Fibroblast of peridontal ligament (primary cell): ENCODE results near the gene RABL2B.
A peak's percentile ranks its signal among the peaks of the same experiment; 100 is the strongest.

Experiments used
- DNase-seq: peaks from one replicate; pipeline ENCODE4 v3.0.0-alpha.2; 2010; ENCODE audit errors: extremely low read depth

RABL2B gene

DNA sequence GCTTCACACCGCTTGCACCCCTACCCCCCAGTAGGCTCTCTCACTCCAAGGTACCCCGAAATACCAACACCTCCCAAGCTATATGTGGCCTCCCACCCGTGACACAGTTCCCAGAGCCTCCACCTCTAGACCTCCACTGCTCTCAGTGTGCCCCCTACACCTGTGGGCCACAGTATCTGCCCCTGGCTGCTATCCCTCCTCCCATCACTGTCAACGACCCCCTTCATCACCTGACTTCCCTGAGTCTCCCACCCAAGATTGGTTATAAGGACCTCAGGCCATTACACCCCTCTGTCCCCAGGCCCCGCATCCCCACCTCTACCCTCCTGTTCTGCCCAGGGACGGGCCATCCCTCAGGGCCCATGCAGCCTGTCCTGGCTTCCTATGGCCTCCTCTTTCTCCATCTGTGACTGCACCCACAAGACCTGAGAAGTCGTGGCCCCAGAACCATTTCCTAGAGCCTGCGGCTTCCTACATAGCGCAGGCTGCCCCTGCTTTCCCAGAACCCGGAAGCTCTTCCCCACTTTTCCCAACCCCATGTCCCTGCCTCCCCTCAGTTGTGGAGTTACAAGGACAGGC lies 44.7 kb downstream of the RABL2B start:
- DNase-seq, result no peak

DNA sequence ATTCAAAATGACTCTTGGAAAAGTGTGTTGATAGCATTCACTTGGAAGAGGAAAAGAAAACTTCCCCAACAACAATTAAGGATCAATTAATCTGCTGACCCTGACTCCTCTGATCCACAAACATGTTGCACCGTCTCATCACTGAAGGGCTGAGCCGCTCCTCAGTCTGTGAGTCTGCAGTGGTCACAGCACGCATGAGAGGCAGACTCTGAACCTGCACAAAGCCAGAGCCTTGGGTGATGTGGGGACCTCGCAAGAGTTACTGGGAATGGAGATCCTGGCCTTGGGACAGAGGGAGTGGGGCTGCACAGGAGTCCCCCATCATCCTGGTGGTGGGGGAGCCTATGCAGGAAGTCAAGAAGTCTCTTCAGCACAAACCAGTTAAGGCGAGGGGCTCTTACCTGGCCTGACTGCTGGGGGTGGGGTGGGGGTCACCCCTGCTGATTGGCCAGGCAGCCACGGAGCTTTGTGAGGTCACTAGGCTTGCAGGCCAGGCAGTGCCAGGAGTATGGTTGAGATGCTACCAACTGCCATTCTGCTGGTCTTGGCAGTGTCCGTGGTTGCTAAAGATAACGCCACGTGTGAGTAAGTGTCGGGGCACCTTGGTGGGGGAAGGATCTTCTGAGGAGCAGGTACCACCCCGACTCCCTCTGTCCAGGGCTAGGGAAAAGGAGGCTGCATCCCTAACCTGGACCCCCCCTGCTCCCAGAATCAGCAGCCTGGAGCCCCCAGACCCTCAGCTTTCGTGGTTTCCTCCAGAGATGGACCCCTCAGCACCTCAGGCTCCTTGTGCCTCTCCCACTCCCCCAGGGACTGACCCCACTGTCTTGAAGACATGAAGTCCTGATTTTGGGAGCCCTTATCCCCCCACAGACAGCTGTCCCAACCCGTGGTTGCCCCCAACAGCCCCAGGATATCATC lies 45.4 kb downstream of the RABL2B start, which contains the start of gene ACR:
Gene ACR, plus strand, starts transcription at position 477 of the 921 bp plus-strand sequence. Its CDS starts 32 bp downstream, at position 509.
- no peak for DNase-seq

DNA sequence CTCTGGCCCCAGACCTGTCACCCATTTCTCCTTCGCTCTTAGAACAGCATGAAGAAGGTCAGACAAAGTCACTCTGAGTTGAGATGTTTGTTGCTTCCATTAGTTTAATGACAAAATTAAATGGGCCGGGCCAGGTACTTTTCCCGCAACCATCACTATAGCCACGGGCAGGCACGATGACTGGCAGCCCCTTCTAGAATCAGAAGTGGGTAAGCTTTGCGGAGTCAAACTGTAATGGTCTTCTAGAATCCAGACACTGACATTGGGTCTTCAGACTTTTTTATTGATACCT lies 47.8 kb downstream of the RABL2B start:
- DNase-seq, result no peak

DNA sequence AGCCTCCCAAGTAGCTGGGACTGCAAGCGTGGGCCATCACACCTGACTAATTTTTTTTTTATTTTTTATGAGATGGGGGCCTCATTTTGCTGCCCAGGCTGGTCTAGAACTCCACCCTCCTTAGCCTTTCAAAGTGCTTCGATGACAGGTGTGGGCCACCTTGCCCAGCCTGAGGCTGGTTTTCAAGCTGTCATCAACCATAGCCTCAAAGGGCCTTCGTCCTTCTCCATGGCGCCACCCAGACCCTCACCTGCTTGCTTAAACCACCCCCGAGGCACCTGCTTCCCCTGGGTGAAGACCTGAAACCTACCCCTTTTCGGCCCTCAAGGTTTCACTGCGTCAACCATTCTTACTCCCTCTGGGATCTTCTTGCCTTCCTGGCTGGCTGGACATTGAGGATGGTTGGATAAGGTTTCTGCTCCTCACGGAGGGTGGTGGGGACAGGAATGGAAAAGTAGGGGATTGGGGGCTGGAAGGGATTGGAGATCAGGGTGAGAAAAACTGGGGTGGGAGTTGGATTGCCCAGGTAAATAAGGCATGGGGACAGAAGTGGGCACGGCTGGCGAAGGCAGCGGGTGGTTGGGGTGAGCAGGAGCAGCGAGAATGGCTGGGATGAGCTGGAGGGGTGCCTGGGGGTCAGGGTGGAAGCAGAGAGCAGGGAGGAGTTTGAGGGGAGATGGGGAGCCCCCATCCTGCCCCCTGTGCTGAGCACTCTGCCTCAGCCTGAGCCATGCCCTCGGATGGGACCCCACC lies 48.3 kb downstream of the RABL2B start:
- DNase-seq, result no peak

DNA sequence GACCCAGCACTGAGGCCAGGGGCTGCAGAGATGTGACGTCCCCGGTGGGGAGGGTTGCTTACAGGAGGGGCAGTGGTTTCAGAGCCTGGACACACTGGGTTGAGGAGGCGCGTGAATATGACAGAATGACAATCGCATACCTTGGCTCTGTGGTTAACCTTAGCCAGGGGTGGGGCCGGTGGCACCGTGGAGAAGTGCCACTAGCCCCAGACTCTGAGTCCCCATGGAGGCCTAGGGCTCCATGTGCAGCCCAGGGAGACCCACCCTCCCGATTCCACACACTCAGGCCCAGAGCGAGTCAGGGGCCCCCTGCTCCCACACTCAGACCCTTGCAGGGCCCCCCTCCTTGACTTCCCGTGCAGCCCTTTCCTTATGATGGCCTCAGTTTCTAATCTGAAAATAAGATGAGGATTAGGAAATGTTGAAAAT lies 49.1 kb downstream of the RABL2B start:
- DNase-seq, result no peak

DNA sequence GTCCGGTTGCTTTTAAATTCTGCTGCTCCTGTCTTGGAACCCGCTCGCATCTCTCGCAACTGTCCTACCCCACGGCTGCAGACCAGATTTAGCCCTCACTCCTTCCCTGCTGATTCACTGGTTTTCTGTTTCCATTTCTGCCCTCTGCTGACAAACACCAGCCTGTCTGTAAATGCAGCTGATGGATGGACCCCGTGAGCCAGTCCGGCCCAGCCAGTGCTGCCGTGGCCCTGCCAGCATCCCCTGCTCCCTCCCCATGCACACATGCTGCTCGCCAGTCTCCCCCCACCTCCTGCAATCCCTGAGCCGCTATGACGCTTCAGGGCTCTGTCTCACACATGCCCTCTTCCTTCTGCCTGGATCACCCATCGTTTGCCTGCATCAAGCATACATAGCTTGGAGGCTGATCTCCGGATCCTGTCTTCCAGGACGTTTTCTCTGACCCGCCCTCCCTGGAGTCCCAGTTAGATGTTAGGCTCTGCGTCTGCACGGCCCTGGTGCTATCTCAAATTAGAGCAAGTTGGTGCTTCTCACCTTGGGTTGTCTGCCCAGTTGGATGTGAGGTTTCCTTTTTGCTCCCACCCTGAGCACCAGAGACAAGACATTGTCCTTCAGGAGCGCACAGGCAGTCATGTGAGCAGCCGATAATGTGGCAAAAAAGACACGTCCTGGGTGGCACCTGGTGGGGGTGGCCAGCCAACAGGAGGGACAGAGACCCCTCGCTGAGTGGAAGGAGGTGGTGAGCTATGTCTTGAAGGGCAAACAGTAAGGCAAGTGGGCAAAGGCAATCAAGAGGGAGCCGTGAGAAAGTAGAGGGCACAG lies 49.7 kb downstream of the RABL2B start:
- DNase-seq, result peak; percentile 55

- DNase-seq, result no peak
Measured at GRCh38 chr22:50732681-50733080, 50.8 kb downstream of the RABL2B start.

- DNase-seq, result peak; percentile 25
Measured at GRCh38 chr22:50731811-50732624, 51.4 kb downstream of the RABL2B start.

DNA sequence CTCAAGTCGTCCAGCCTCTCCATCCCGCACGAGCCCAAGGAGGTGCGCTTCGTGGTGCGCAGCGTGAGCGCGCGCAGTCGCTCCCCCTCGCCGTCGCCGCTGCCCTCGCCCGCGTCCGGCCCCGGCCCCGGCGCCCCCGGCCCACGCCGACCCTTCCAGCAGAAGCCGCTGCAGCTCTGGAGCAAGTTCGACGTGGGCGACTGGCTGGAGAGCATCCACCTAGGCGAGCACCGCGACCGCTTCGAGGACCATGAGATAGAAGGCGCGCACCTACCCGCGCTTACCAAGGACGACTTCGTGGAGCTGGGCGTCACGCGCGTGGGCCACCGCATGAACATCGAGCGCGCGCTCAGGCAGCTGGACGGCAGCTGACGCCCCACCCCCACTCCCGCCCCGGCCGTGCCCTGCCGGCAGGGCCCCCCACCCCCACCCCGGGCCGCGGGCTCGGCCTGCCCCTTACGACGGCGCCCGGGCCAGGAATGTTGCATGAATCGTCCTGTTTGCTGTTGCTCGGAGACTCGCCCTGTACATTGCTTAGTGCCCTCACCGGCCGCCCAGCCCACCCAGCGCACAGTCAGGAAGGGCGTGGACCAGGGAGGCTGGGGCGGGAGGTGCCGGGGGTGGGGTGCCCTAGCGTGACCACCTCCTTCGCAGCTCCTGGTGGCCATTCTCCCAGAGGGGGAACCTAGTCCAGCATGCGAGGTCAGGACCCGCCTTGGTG lies 52.3 kb downstream of the RABL2B start:
- no peak for DNase-seq

GRCh38 chr22:50730013-50730891 lies 53.2 kb downstream of the RABL2B start:
- DNase-seq, result no peak

DNA sequence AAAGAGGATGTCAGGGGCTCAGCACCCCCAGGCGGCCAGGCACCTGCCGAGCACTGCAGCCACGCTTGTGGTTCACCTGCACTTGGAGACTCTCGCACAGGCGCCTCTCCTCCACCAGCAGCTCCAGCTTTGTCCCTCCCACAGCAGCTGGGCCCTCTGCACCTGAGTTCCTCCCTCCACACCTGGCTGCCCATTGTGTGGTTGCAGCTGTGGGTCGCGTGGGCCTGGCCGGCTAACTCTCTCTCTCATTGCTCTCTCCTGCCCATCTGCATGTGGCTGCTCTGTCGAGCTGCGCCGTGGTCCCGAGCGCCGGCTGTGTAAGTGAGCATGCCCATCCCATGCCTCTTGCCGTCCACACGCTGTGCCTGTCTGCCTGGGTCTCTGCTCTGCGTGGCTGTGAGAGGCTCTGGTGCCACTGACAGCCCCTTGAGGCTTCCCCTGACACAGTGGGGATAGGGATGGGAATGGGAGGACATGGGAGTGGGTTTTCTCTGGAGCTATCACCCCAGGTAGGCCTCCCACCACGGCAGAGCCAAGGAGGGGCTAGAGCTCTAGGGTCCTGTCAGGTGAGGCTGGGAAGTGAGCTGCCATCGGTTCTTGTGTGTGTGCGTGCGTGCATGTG lies 53.9 kb downstream of the RABL2B start:
- DNase-seq, result no peak

DNA sequence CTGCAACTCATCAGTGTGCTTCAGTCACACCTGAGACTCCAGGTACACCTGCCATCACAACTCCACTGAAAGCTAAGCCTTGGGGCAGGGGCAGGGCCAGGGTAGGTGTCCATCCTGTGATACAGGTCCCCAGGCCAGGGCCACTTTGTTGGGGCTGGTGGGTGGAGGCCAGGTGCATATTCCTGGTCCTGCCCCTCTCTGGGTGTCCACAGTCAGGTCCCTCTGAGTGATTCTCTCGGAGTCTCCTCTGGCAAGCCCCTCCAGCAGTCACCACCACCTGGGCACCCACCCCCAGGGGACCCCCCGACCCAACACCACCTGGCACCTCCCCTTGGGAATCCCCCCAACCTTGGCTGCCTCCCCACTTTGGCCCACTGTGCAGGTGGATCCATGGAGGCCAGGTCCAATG lies 54.9 kb downstream of the RABL2B start:
- DNase-seq, result no peak

- DNase-seq, result no peak
Measured at GRCh38 chr22:50727678-50728522, 55.5 kb downstream of the RABL2B start.

DNA sequence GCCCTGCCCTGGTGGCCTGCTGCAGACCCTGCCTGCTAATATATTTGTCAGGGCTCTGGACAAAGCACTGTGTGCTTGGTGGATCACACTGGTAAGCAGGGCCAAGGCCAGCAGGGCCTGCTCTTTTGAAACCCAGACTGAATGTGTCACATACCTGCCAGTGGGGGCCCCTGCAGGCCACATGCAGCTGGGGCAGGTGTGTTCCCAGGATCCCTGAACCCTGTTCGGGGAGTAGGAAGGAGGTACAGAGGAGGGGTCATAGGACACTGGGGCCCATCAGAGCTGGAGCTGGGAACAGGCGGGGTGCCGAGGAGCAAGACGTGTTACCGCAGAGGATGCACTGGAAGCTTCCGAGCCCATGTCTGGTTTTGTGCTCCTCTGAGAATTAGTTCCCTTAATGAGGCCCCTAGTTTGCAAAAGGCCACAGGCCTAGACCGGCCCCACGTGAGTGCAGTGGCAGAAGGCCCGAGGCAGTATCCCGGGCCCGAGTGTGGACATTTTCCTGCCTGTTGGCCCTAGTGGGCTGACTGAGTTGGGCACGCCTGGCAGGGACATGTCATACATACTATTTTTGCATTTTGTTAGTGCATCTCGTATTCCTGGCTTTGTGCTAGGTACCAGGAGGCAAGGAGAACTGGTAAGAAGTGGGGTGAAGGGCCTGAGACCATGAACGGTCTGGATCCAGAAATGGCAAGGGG lies 56.6 kb downstream of the RABL2B start:
- no peak for DNase-seq

- DNase-seq, result no peak
Measured at GRCh38 chr22:50725597-50725996, 57.8 kb downstream of the RABL2B start.

- no peak for DNase-seq
Measured at GRCh38 chr22:50724616-50725015, 58.8 kb downstream of the RABL2B start.

- DNase-seq, result no peak
Measured at GRCh38 chr22:50723991-50724390, 59.4 kb downstream of the RABL2B start.
